Gastrocnemius medialis (tissue), 4 donors: ENCODE measurements around the gene HSPB6.

Experiments
- POLR2A ChIP-seq, 2 donors: fragments of 450-650 bp; IDR thresholded peaks; one replicate each; pipeline ENCODE4 v1.6.1; 2017; ENCODE audit warnings: antibody characterized with exemption in 2 of 2, mild to moderate bottlenecking in 2 of 2, moderate library complexity in 2 of 2
- TF ChIP-seq, protein P1 (sequence below), 5 experiments: fragments of 450-650 bp in 3 of 5; fragments of 200-600 bp in 2 of 5; sonication (generic) in 2 of 5; IDR thresholded peaks in 4 of 5; conservative IDR thresholded peaks in 1 of 5; 1 replicate in 4 of 5; 2 replicates in 1 of 5; pipeline ENCODE4 v1.5.1; 2016 to 2019; ENCODE audit warnings: antibody characterized with exemption in 5 of 5, mild to moderate bottlenecking in 3 of 5, moderate library complexity in 3 of 5

- TF ChIP-seq, protein P1, sequence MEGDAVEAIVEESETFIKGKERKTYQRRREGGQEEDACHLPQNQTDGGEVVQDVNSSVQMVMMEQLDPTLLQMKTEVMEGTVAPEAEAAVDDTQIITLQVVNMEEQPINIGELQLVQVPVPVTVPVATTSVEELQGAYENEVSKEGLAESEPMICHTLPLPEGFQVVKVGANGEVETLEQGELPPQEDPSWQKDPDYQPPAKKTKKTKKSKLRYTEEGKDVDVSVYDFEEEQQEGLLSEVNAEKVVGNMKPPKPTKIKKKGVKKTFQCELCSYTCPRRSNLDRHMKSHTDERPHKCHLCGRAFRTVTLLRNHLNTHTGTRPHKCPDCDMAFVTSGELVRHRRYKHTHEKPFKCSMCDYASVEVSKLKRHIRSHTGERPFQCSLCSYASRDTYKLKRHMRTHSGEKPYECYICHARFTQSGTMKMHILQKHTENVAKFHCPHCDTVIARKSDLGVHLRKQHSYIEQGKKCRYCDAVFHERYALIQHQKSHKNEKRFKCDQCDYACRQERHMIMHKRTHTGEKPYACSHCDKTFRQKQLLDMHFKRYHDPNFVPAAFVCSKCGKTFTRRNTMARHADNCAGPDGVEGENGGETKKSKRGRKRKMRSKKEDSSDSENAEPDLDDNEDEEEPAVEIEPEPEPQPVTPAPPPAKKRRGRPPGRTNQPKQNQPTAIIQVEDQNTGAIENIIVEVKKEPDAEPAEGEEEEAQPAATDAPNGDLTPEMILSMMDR (IDR thresholded peaks at IDR 0.05 in 4 of 5, conservative IDR thresholded peaks at IDR 0.05 in 1 of 5): no peak
- TF ChIP-seq POLR2A (IDR thresholded peaks at IDR 0.05): no peak
Observed at GRCh38 chr19:35777086-35777841, 20.4 kb upstream of the HSPB6 start.
